ENCODE results near the gene HOOK1.
"Not testable (repeated sequence)": the region's sequence is repeated elsewhere in the genome, so short reads cannot be mapped to it uniquely, and the experiment has no call there.

The HOOK1 gene

GRCh38 chr1:59819566-59820438 lies 5.1 kb downstream of the HOOK1 start:
- no peak for DNase-seq
- no peak for ATAC-seq

DNA sequence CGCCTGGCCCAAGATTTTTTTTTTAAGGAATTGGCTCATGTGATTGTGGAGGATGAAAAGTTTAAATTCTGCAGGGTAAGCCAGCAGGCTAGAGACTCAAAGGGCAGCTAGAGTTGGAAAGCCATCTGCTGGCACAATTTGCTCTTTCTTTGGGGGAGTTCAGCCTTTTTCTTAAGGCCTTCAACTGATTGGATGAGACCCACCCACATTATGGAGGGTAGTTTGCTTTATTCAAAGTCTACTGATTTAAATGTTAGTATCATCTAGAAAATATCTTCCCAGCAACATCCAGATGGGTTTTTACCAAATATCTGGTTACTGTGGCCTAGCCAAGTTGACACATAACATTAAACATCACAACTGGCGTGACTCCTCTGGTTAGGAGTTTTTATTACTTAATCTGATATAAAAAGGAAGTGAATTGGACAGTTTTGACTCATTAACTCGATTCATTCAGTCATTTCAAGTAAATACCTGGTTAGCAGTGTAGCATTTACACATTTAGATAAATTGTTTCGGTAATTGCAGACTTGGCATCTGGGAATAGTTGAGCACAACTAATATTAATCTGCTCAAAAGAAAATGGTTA lies 12.4 kb downstream of the HOOK1 start:
- no peak for DNase-seq
- ATAC-seq = no peak

GRCh38 chr1:59828160-59828559 lies 13.4 kb downstream of the HOOK1 start:
- no peak for ATAC-seq
- DNase-seq = no peak

GRCh38 chr1:59831529-59831928 lies 16.8 kb downstream of the HOOK1 start:
- no peak for ATAC-seq
- no peak for DNase-seq

GRCh38 chr1:59833022-59833421 lies 18.3 kb downstream of the HOOK1 start:
- ATAC-seq (no peak), DNase-seq (no peak)

DNA sequence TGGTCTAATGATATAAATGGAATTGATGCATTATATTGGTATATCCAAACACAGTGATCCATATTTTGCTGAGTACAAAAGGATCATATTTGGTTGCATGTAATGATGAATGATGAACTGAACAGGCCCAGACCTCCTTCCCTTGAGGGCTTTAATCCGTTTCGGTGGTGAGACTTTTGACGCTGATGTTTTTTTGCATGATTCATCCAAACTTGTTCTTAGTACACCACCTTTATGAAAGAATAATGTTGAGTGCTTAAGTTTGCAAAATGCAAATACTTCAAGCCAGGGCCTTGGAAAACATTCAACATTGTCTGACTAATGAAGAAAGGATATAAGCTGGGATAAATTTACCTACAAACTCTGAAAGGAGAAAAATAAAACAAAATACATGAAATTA lies 19.2 kb downstream of the HOOK1 start:
- ATAC-seq (no peak), DNase-seq (no peak)

GRCh38 chr1:59837857-59838256 lies 23.1 kb downstream of the HOOK1 start:
- not testable (repeated sequence) for ATAC-seq, DNase-seq

GRCh38 chr1:59845091-59845490 lies 30.3 kb downstream of the HOOK1 start:
- no peak for DNase-seq
- ATAC-seq = no peak

DNA sequence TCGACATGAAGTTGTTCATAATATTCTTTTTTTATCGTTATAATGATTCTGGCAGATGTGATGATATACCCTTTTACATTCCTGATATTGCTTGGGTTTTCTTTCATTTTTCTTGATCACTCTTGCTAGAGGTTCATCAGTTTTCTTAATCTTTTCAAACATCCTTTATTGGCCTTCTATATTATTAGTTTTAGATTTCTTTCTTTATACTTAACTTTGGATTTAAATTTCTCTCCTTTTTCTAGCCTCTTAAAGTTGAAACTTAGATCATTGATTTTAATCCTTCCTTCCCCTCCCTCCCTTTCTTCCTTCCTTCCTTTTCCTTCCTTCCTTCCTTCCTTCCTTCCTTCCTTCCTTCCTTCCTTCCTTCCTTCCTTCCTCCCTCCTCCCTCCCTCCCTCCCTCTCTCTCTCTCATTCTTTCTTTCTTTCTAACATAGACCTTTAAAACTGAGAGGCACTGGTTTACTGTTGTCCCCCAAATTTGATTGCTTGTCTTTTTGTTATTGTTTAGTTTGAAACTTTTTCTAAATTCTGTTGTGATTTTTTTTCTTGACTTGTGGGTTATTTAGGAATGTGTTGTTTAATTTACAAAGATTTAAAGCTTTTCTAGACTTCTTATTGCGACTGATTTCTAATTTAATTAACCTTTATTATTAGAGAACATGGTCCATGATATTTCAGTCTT lies 31.6 kb downstream of the HOOK1 start:
- ATAC-seq (no peak), DNase-seq (no peak)

DNA sequence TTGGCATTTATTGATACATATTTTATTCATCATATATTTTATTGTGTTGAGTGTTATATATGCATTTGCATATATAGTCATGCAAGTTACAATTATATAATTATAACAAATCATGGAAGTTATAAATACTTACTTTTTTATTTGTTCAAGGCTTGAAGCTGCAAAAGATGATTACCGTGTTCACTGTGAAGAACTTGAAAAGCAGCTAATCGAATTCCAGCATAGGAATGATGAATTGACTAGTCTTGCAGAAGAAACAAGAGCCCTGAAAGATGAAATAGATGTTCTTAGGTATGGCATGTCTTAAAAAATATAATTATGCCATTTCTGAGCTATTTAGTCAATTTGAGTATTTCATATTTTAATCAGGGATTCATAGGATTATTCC lies 32.1 kb downstream of the HOOK1 start:
- ATAC-seq = no peak
- no peak for DNase-seq

DNA sequence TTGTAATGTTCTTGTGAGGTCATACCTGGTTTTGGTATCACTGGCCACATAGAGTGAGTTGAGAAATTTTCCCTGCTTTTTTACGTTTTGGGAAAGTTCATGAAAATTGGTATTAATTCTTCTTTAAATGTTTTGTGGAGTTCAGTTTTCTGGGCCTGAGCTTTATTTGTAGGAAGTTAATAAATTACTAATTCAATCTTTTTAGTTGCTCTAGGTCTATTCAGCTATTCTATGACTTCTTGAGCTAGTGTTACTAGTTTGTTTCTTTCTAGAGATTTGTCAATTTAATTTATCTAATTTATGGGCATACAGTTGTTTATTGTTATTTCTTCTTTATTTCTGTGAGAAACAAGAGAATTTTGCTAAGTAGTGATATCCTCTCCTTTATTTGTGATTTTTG lies 37.4 kb downstream of the HOOK1 start:
- ATAC-seq = no peak
- DNase-seq = no peak

DNA sequence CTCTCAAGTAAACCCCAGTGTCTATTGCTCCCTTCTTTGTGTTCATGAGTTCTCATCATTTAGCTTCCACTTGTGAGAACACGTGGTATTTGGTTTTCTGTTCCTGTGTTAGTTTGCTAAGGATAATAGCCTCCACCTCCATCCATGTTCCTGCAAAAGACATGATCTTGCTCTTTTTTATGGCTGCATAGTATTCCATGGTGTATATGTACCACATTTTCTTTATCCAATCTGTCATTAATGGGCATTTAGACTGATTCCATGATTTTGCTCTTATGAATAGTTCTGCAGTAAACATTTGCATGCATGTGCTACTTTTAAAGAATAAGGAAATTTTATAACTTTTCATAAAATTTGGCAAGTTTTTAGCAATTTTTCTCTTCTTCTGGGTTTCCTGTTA lies 40.5 kb downstream of the HOOK1 start:
- not testable (repeated sequence) for DNase-seq, ATAC-seq

DNA sequence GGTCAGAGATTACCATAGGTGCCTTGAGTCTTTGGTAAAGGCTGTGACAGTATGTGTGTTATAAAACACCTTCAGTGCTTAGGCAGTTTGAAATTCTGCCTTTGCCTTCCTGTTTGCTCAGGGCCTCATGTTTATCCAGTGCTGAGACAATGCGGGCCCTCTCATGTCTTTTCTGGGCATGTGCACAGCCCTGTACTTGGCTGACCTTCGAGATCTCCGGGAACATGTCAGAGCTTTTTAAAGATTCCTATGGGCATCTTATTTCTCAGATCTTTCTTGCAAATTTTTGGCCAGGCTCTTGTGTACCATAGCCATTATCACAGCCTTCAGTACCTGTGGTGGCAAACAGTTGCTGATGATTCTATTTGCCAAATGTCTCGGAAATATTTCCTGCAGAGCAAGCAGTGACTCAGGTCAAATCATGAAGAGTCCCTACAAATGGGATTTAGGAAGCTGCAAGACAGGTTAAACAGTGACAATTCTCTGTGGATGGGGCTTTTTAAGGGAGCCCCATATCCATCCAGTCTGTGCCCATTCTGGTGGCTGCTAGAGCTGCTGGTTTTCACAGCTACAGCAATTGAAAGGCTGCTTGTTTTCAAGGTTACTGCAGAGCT lies 42.1 kb downstream of the HOOK1 start:
- no peak for DNase-seq

DNA sequence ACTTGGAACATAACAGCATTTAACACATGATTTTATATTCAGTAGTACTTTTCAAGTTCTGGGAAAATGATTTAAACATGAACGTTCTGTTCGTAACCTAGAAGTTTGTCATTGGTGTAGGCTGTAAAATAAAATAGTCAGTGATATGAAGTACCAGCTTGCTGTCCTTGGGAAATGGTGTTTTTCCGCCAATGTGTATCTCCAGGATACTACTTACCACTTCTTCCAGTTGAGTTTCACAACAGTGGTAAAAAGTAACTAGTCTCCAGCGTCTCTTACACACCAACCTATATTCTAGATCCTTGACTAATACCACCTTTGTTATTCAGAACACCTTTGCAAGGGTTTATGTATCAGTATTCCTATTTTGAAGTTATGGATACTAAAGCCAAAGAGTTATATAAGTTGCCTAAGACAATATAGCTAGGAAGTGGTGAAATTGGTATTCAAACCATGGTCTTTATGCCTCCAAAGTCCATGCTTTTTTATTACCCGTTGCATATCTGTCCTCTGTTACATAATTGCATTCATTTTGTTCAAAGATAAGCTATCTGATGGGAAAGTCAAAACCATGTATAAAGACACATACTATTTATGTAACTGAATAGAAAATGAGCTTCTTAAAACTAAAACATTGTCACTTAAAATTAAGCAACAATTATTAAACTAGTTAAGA lies 43.1 kb downstream of the HOOK1 start:
- DNase-seq (no peak), ATAC-seq (no peak)

More for the DNA sequence above, 42.1 kb downstream of the HOOK1 start:
- no peak for ATAC-seq

- no peak for ATAC-seq
Measured at GRCh38 chr1:59866462-59866861, 51.7 kb downstream of the HOOK1 start.

DNA sequence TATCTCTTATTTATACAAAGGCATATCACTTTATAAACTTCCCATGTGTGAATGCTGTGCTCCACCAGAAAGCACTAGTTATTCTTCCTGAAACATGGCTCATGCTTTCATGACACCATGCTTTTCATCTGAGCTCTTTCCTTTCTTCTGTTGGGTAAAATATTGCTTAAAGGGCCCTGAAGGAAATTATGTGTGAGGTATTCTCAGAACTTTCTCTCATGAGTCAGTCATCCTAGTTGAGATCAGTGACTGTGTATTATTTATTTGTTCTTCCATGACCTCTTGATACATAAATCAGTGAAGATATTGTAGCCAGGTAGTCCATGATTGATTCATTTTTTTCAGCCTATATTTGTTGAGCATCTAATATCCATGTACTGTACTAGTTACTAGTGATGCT lies 57.0 kb downstream of the HOOK1 start:
- no peak for DNase-seq
- ATAC-seq = no peak

More at GRCh38 chr1:59866462-59866861, 51.7 kb downstream of the HOOK1 start:
- DNase-seq = no peak

DNA sequence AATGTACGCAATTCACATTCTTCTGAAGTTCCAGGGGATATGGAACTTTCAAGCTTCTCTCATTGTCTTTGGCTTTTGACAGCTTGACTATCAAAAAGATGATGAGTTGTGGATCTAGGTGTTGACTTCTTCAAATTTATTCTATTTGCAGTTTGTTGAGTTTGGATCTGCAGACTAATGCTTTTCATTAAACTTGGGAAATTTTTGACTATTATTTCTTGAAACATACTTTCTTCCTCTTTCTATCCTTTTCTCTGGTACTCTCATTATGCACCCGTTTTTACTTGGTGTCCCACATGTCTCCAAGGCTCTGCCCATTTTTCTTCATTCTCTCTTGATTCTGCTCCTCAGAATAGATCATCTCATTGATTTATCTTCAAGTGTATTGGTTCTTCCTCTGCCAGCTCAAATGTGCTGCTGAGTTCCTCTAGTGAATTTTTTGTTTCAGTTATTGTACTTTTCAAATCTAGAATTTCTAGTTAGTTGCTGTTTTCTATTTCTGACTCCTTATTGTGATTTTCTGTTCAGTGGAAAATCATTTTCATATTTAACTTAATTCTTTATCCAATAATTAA lies 62.4 kb downstream of the HOOK1 start:
- no peak for DNase-seq
- no peak for ATAC-seq

DNA sequence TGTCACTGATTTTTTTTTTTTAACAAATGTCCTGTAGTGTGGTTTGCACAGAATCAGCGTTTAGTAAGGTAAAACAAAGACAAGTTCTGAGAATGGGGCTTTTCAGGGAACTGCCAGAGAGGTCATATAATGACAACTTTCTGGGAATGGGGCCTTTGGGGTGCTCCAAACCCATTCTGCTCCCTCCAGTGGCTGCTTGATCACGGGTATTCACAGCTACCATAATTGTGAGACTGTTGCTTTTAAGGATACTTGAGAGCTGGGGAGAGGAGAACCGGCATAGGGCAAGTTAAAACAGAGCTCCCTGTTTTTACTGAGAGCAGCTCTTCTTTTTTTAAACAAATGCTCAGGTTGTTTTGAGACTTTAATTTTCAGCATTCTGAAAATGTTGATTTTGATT lies 63.6 kb downstream of the HOOK1 start:
- ATAC-seq (no peak), DNase-seq (no peak)

DNA sequence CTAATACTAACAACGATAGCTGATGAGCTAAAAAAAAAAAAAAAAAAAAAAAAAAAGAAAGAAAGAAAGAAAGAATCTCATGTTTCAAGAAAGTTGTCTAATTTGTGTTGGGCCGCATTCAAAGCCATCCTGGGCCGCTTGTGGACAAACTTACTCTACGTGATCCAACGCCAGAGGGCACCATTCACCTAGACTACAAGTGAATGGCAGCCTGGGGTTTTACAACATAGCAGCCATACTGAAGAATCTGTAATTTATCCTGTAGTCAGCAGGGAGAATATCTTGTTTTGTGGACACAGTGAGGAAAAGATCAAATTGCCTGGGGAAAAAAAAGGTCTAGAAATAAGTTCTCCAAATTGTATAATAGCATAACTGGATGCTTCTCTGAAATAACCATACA lies 64.8 kb downstream of the HOOK1 start:
- DNase-seq (peak; percentile 57), ATAC-seq (peak; percentile 68)

- DNase-seq (no peak), ATAC-seq (no peak)
Measured at GRCh38 chr1:59879996-59880505, 65.3 kb downstream of the HOOK1 start.

DNA sequence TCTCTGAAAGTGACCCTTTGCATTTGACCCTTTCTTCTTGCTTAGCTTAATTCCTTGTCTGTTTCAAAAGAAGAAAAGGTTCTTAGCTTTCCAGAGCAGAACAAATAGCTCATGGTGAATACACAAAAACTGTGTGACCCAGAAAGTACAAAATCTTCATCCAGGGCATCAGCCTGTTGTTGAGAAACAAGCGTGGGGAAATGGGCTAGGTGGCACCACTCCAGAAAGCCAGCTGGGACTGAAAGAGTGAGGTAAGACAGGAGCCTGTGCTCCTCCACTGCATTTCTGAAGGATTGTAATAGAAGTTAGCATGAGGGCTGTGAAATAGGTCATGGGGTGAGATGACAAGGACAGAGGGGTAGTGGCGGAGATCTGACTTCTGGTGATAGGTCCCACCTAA lies 66.0 kb downstream of the HOOK1 start:
- ATAC-seq = no peak

More for the DNA sequence above, 66.0 kb downstream of the HOOK1 start:
- no peak for DNase-seq

All from stimulated activated naive CD8-positive, alpha-beta T cell treated with anti-CD3 and anti-CD28 coated beads, Interleukin-15, Interleukin-2, amounts not matched to agents 100 U/mL and 50 U/mL, for 24 hours (primary cell).